Activated CD8-positive, alpha-beta memory T cell treated with anti-CD3 and anti-CD28 coated beads, Interleukin-2, amount 50 U/mL, for 1 hour (primary cell): ENCODE results near the gene SUMO1.

Source experiments
- DNase-seq: peaks from one replicate; pipeline ENCODE4 v3.0.0-alpha.2; 2020; ENCODE audit errors: extremely low read depth

SUMO1 gene

GRCh38 chr2:202201220-202202160 is 36.9 kb downstream of the SUMO1 start:
- DNase-seq: no peak

- no peak for DNase-seq
Observed at GRCh38 chr2:202196727-202197126, 41.7 kb downstream of the SUMO1 start.

GRCh38 chr2:202194418-202194817 is 44.0 kb downstream of the SUMO1 start:
- no peak for DNase-seq

GRCh38 chr2:202193881-202194353 is 44.5 kb downstream of the SUMO1 start:
- DNase-seq: no peak

- no peak for DNase-seq
Observed at GRCh38 chr2:202193305-202193704, 45.1 kb downstream of the SUMO1 start.

- DNase-seq: no peak
Observed at GRCh38 chr2:202187570-202187969, 50.8 kb downstream of the SUMO1 start.

GRCh38 chr2:202186641-202187202 is 51.7 kb downstream of the SUMO1 start:
- no peak for DNase-seq

GRCh38 chr2:202185156-202185555 is 53.2 kb downstream of the SUMO1 start:
- DNase-seq: no peak

GRCh38 chr2:202184557-202184956 is 53.8 kb downstream of the SUMO1 start:
- no peak for DNase-seq

GRCh38 chr2:202178346-202178958 is 59.9 kb downstream of the SUMO1 start:
- peak; percentile 4 for DNase-seq

- no peak for DNase-seq
Observed at GRCh38 chr2:202172439-202173211, 65.8 kb downstream of the SUMO1 start.

GRCh38 chr2:202171241-202171825 is 67.1 kb downstream of the SUMO1 start:
- no peak for DNase-seq

- DNase-seq: no peak
Observed at GRCh38 chr2:202169832-202170424, 68.5 kb downstream of the SUMO1 start.

- no peak for DNase-seq
Observed at GRCh38 chr2:202169131-202169530, 69.3 kb downstream of the SUMO1 start.

GRCh38 chr2:202165945-202166344 is 72.5 kb downstream of the SUMO1 start:
- no peak for DNase-seq

- DNase-seq: no peak
Observed at GRCh38 chr2:202165208-202165607, 73.2 kb downstream of the SUMO1 start.

- DNase-seq: no peak
Observed at GRCh38 chr2:202164411-202164810, 74.0 kb downstream of the SUMO1 start.

- DNase-seq: no peak
Observed at GRCh38 chr2:202161151-202161835, 77.1 kb downstream of the SUMO1 start.

GRCh38 chr2:202158796-202159195 is 79.6 kb downstream of the SUMO1 start:
- no peak for DNase-seq

- DNase-seq: no peak
Observed at GRCh38 chr2:202157211-202157990, 81.0 kb downstream of the SUMO1 start.
